H1 (cell line): Measurements from ENCODE around the gene KIF23. TPM values are rescaled to one million over a fixed set of nuclear protein-coding genes. Genes with fewer than 3 reads are reported as not detected.

Source experiments
- BACH1 ChIP-seq: IDR thresholded peaks from 2 replicates; pipeline ENCODE4 v1.6.1; 2012; ENCODE audit warnings: low read length, improper control_type of control experiment
- CHD1 ChIP-seq: IDR thresholded peaks from 2 replicates; pipeline ENCODE4 v1.6.1; 2012; ENCODE audit warnings: low read depth, low read length, improper control_type of control experiment
- GABPA ChIP-seq: IDR thresholded peaks from 2 replicates; pipeline ENCODE4 v1.6.1; 2011; ENCODE audit warnings: mild to moderate bottlenecking, low read length, moderate library complexity, borderline replicate concordance; ENCODE audit not compliant: insufficient read depth
- NRF1 ChIP-seq: IDR thresholded peaks from 2 replicates; pipeline ENCODE4 v1.6.1; 2011; ENCODE audit warnings: mild to moderate bottlenecking, low read depth, low read length, improper control_type of control experiment
- PHF8 ChIP-seq: fragments of 200-600 bp; sonication (generic); conservative IDR thresholded peaks from 2 replicates; pipeline ENCODE4 v1.7.1; 2012; ENCODE audit warnings: low read depth, mild to moderate bottlenecking, inconsistent platforms, low read length, moderate library complexity
- POLR2A ChIP-seq, 2 experiments: IDR thresholded peaks; 1 replicate in 1 of 2; 2 replicates in 1 of 2; pipeline ENCODE4 v1.6.1; 2011; ENCODE audit warnings: low read depth in 2 of 2, low read length in 2 of 2, mild to moderate bottlenecking in 2 of 2; ENCODE audit errors: control extremely low read depth in 1 of 2
- POU5F1 ChIP-seq: IDR thresholded peaks from 2 replicates; pipeline ENCODE4 v1.6.1; 2011; ENCODE audit warnings: low read depth, mild to moderate bottlenecking, low read length, moderate library complexity
- RBBP5 ChIP-seq: IDR thresholded peaks from 2 replicates; pipeline ENCODE4 v1.7.1; 2012; ENCODE audit warnings: low read depth, mild to moderate bottlenecking, inconsistent platforms, low read length, moderate library complexity, borderline replicate concordance
- RFX5 ChIP-seq: IDR thresholded peaks from 2 replicates; pipeline ENCODE4 v1.6.1; 2011; ENCODE audit warnings: low read depth, low read length, improper control_type of control experiment, borderline replicate concordance
- RNF2 ChIP-seq: fragments of 200-900, 300-1000 bp; sonication (generic); IDR thresholded peaks from 2 replicates; pipeline ENCODE4 v1.7.1; 2016; ENCODE audit warnings: borderline replicate concordance, low read depth, mild to moderate bottlenecking, antibody characterized with exemption, low read length; ENCODE audit not compliant: poor library complexity, severe bottlenecking; ENCODE audit errors: missing control alignments
- RXRA ChIP-seq: IDR thresholded peaks from 2 replicates; pipeline ENCODE4 v1.6.1; 2011; ENCODE audit warnings: low read depth, mild to moderate bottlenecking, low read length, moderate library complexity; ENCODE audit not compliant: insufficient read depth
- SRF ChIP-seq: IDR thresholded peaks from 2 replicates; pipeline ENCODE4 v1.6.1; 2011; ENCODE audit warnings: mild to moderate bottlenecking, low read depth, low read length, moderate library complexity
- polyA plus RNA-seq, 7 experiments: library from polyadenylated mRNA; depleted of rRNA in 3 of 7; stranded (reverse) in 5 of 7; unstranded in 2 of 7; fragments of >200 nt in 5 of 7; fragments of 200-250 nt in 2 of 7; gene quantifications; 1 replicate in 5 of 7; 2 replicates in 1 of 7; 4 replicates in 1 of 7; pipeline versions ENCODE4 v1.2.1 to v1.2.3, GENCODE V29; 2011 to 2013; ENCODE audit warnings: missing spikeins in 2 of 7, mixed read lengths in 2 of 7
- total RNA-seq: library from RNA; stranded (reverse); fragmentation: NEBNext Ultra II Directional; extraction: Animal tissue kit (Norgen Biotek cat#: 25700); gene quantifications from 2 replicates; pipeline ENCODE4 v1.2.1, GENCODE V29; 2021

KIF23 gene
- total and polyA plus RNA-seq, 2 of the 8 experiments (the other 6 are each of a cell fraction or from before 2014, with no cell fraction given): 26.2 to 77.4 TPM

DNA sequence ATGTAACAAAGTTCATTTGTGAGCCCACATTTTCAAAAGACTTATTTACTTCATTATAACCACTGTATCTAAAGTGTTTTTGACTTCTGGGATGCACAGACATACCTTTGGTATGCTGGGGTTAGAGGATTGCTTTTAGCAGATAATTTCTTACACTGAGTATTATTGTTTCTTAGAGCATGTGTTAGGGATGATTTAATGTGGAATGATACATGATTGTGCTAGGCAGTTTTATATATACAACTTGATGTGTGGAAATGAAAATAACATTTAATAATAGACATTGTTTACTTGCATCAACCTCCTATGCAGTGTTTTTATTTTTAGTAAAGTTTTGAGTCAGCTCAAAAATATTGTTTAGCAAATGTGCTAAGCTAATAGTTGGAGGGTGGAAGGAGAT is 3.4 kb downstream of the KIF23 start (continued):
- TF ChIP-seq GABPA: no peak
- no peak for TF ChIP-seq CHD1
- no peak for TF ChIP-seq RXRA
- no peak for TF ChIP-seq POU5F1
- TF ChIP-seq RFX5: no peak
- no peak for TF ChIP-seq SRF
- TF ChIP-seq NRF1: no peak
- TF ChIP-seq POLR2A (IDR thresholded peaks at IDR 0.05; ENCODE audit: control extremely low read depth in 1 of 2, low read depth in 2 of 2, low read length in 2 of 2): no peak
- TF ChIP-seq RBBP5: no peak
- no peak for TF ChIP-seq RNF2
- TF ChIP-seq PHF8: no peak
- no peak for TF ChIP-seq BACH1
